ENCODE data around the gene EEA1. TPM values are rescaled to one million over a fixed set of nuclear protein-coding genes. Genes with fewer than 3 reads are reported as not detected.

EEA1 gene
- total RNA-seq, 1 experiment from 2014 or later = 7.9 TPM

DNA sequence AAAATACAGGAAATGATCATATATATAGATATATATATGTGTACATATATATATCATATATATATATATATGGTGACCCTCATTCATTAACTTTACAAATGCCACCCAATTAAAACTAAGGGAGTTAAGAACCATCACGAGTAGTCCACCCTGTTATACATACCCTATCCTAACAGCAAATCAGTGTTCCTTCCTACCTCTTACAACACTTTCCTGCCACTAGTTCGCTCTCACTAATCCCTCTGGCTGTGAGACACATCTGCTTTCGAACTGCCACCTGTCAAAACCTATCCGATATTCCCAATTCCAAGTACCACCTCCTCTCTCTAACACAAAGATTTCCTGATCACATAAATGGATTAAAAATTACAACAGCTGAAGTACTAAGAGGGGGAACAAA lies 100.5 kb downstream of the EEA1 start:
- Histone ChIP-seq H3K4me3 (ENCODE audit: low read length) (no peak overlapping the region), H3K9me3 (ENCODE audit: low read length) (no peaks in the 10 kb centered on the region), H4K20me1 (ENCODE audit: low read length) (no peaks in the 10 kb centered on the region), H2AFZ (ENCODE audit: low read length) (no peak overlapping the region), H3K4me2 (ENCODE audit: low read length) (no peak overlapping the region), H3K27ac (ENCODE audit: low read length) (no peak overlapping the region), H3K4me1 (ENCODE audit: insufficient read depth, low read length) (no peaks in the 10 kb centered on the region), H3K9me2 (replicated peaks; ENCODE audit: low read length) (no peaks in the 10 kb centered on the region), H3K27me3 (ENCODE audit: low read length) (no peaks in the 10 kb centered on the region), H3F3A (ENCODE audit: low read length, unreplicated experiment) (peaks cover 3% of the 10 kb centered on the region), H3K9ac (ENCODE audit: low read length) (no peak overlapping the region), H3K79me2 (ENCODE audit: low read length) (no peaks in the 10 kb centered on the region), H3K36me3 (ENCODE audit: low read depth, low read length) (no peaks in the 10 kb centered on the region; the same call in 1 of the 2 replicates)
- TF ChIP-seq, protein P1, sequence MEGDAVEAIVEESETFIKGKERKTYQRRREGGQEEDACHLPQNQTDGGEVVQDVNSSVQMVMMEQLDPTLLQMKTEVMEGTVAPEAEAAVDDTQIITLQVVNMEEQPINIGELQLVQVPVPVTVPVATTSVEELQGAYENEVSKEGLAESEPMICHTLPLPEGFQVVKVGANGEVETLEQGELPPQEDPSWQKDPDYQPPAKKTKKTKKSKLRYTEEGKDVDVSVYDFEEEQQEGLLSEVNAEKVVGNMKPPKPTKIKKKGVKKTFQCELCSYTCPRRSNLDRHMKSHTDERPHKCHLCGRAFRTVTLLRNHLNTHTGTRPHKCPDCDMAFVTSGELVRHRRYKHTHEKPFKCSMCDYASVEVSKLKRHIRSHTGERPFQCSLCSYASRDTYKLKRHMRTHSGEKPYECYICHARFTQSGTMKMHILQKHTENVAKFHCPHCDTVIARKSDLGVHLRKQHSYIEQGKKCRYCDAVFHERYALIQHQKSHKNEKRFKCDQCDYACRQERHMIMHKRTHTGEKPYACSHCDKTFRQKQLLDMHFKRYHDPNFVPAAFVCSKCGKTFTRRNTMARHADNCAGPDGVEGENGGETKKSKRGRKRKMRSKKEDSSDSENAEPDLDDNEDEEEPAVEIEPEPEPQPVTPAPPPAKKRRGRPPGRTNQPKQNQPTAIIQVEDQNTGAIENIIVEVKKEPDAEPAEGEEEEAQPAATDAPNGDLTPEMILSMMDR (conservative IDR thresholded peaks at IDR 0.05; ENCODE audit: low read depth, low read length) = no peak
- TF ChIP-seq EZH2 (IDR thresholded peaks at IDR 0.05; ENCODE audit: low read length, unreplicated experiment) = no peak
- TF ChIP-seq EZH2phosphoT487 (IDR thresholded peaks at IDR 0.05; ENCODE audit: borderline replicate concordance, low read length) = no peak
- no peak for DNase-seq
- intact Hi-C loops (cut with micrococcal nuclease) = no loop called here
- no TSS peak for BruUV-seq (replicated peaks)
- ATAC-seq = no peak
- CTCF ChIA-PET = no interaction called here
- POLR2A ChIA-PET (ENCODE audit: unreplicated experiment) = no interaction called here

DNA sequence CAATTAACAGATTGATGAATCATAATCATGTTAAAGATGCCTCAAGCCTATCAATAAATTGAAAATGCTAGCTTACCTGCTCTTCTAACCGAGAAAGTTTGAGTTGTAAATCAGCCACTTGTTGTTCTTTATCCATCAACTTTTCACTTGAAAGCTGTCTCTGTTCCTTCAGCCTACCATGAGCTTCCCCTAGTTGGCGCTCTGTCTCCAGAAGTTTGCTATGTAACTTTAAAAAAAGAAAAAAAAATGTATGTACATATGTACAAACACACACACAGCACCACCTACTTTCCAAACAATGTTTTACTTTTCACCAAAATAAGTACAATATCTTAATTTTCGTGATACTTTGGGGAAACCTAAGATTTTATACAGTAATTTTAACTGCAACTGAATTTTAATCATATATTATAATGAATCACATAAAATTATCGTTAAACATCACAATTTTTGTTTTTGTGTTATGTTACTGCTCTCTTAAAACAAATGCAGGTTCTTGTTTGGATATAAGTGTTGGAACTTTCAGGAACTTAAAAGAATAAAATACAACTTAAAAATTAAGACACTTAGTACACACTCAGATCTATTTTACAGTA lies 101.2 kb downstream of the EEA1 start:
- POLR2A ChIA-PET (ENCODE audit: unreplicated experiment) = no interaction called here

DNA sequence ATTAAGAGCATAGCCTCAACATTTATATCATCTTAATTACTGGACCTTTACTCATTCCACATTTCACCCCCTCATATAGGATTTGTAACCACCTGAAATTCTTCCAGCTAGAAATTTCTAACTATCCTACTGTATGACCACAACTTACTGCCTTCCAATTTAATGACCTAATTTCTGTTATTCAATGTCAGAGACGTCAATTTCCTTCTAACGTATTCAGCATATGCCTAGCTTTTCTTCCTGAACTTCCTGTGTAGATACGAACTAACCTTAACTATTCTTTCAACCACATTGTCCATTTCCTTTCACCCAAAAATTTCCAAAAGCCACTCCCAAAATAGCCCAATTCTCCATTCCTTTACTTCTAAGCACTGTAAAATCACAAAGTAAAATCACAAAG lies 108.0 kb downstream of the EEA1 start:
- BruUV-seq (replicated peaks) = no TSS peak
- ChIA-PET CTCF (no interaction called here), POLR2A (ENCODE audit: unreplicated experiment) (no interaction called here)
- Histone ChIP-seq H3K9me3 (ENCODE audit: low read length) (no peaks in the 10 kb centered on the region), H3K27ac (ENCODE audit: low read length) (no peak overlapping the region), H3K27me3 (ENCODE audit: low read length) (no peaks in the 10 kb centered on the region), H3K9me2 (replicated peaks; ENCODE audit: low read length) (no peaks in the 10 kb centered on the region), H3K79me2 (ENCODE audit: low read length) (no peaks in the 10 kb centered on the region), H3K9ac (ENCODE audit: low read length) (no peak overlapping the region), H3K4me3 (ENCODE audit: low read length) (no peak overlapping the region), H3K4me1 (ENCODE audit: insufficient read depth, low read length) (no peaks in the 10 kb centered on the region), H3F3A (ENCODE audit: low read length, unreplicated experiment) (no peaks in the 10 kb centered on the region), H4K20me1 (ENCODE audit: low read length) (no peaks in the 10 kb centered on the region), H3K36me3 (ENCODE audit: low read depth, low read length) (no peaks in the 10 kb centered on the region; the same call in 1 of the 2 replicates), H3K4me2 (ENCODE audit: low read length) (no peak overlapping the region), H2AFZ (ENCODE audit: low read length) (no peak overlapping the region)
- ATAC-seq = no peak
- DNase-seq = no peak
- intact Hi-C loops (cut with micrococcal nuclease) = no loop called here
- TF ChIP-seq, protein P1 (conservative IDR thresholded peaks at IDR 0.05; ENCODE audit: low read depth, low read length) = no peak
- TF ChIP-seq EZH2phosphoT487 (IDR thresholded peaks at IDR 0.05; ENCODE audit: borderline replicate concordance, low read length) (no peak), EZH2 (IDR thresholded peaks at IDR 0.05; ENCODE audit: low read length, unreplicated experiment) (no peak)

More for the DNA sequence above, 101.2 kb downstream of the EEA1 start:
- intact Hi-C loops (cut with micrococcal nuclease) = no loop called here
- Histone ChIP-seq H3K4me2 (ENCODE audit: low read length) (no peak overlapping the region), H3K4me1 (ENCODE audit: insufficient read depth, low read length) (no peaks in the 10 kb centered on the region), H3K79me2 (ENCODE audit: low read length) (no peaks in the 10 kb centered on the region), H4K20me1 (ENCODE audit: low read length) (no peaks in the 10 kb centered on the region), H3K9me3 (ENCODE audit: low read length) (no peaks in the 10 kb centered on the region), H3K27me3 (ENCODE audit: low read length) (no peaks in the 10 kb centered on the region), H3K27ac (ENCODE audit: low read length) (no peak overlapping the region), H3K36me3 (ENCODE audit: low read depth, low read length) (no peaks in the 10 kb centered on the region; the same call in 1 of the 2 replicates), H2AFZ (ENCODE audit: low read length) (no peak overlapping the region), H3K9me2 (replicated peaks; ENCODE audit: low read length) (no peaks in the 10 kb centered on the region), H3K9ac (ENCODE audit: low read length) (no peak overlapping the region), H3F3A (ENCODE audit: low read length, unreplicated experiment) (peaks cover 3% of the 10 kb centered on the region), H3K4me3 (ENCODE audit: low read length) (no peak overlapping the region)
- ATAC-seq = peak; percentile 53
- CTCF ChIA-PET = interaction anchor here (0.6 to 1.0 kb wide), 7 partner anchors 13 to 195 kb away, joined by 3 to 12 read pairs (median 4); partner anchors contain the start of gene EEA1
- TF ChIP-seq EZH2phosphoT487 (IDR thresholded peaks at IDR 0.05; ENCODE audit: borderline replicate concordance, low read length) (no peak), EZH2 (IDR thresholded peaks at IDR 0.05; ENCODE audit: low read length, unreplicated experiment) (no peak)
- TF ChIP-seq, protein P1 (conservative IDR thresholded peaks at IDR 0.05; ENCODE audit: low read depth, low read length) = peak; percentile 96
- no TSS peak for BruUV-seq (replicated peaks)
- DNase-seq = peak; percentile 72

Data from PC-3 (cell line).